KMS-11 (cell line): ENCODE data around the gene GTF3A.

Experiments used
- H2AFZ ChIP-seq: fragments of 200-600 bp; sonication (generic); 2 replicates; pipeline ENCODE4 v1.6.1; 2016; ENCODE audit warnings: antibody characterized with exemption, mixed run types, low read depth
- H3K27ac ChIP-seq: fragments of 200-600 bp; sonication (generic); 2 replicates; pipeline ENCODE4 v1.6.1; 2016; ENCODE audit warnings: mild to moderate bottlenecking, mixed run types
- H3K27me3 ChIP-seq: fragments of 200-600 bp; sonication (generic); 2 replicates; pipeline ENCODE4 v1.6.1; 2017; ENCODE audit warnings: mild to moderate bottlenecking, low read depth, mixed run types, moderate library complexity; ENCODE audit not compliant: insufficient read depth
- H3K36me3 ChIP-seq: fragments of 200-600 bp; sonication (generic); 2 replicates; pipeline ENCODE4 v1.6.1; 2017; ENCODE audit warnings: mild to moderate bottlenecking, mixed run types; ENCODE audit not compliant: insufficient read depth
- H3K4me1 ChIP-seq: fragments of 200-600 bp; sonication (generic); 2 replicates; pipeline ENCODE4 v1.6.1; 2016; ENCODE audit warnings: mild to moderate bottlenecking, low read depth, mixed run types; ENCODE audit not compliant: poor library complexity, severe bottlenecking
- H3K4me2 ChIP-seq: fragments of 200-600 bp; sonication (generic); 2 replicates; pipeline ENCODE4 v1.7.0; 2016; ENCODE audit warnings: mild to moderate bottlenecking, mixed run types
- H3K4me3 ChIP-seq: fragments of 200-600 bp; sonication (generic); IDR thresholded peaks from 2 replicates; pipeline ENCODE4 v1.6.1; 2017; ENCODE audit warnings: low read depth, low read length, mixed read lengths; ENCODE audit not compliant: insufficient read depth
- H3K79me2 ChIP-seq: fragments of 200-600 bp; sonication (generic); 2 replicates; pipeline ENCODE4 v1.6.1; 2016; ENCODE audit warnings: low read depth, mixed run types; ENCODE audit not compliant: insufficient read depth
- H3K9ac ChIP-seq: fragments of 200-600 bp; sonication (generic); 2 replicates; pipeline ENCODE4 v1.6.1; 2016; ENCODE audit warnings: mild to moderate bottlenecking, mixed run types
- H4K20me1 ChIP-seq: fragments of 200-600 bp; sonication (generic); 2 replicates; pipeline ENCODE4 v1.6.1; 2016; ENCODE audit warnings: mild to moderate bottlenecking, mixed run types; ENCODE audit not compliant: insufficient read depth
- TF ChIP-seq, protein P1 (sequence below): fragments of 200-600 bp; sonication (generic); conservative IDR thresholded peaks from 2 replicates; pipeline ENCODE4 v1.6.1; 2017; ENCODE audit warnings: low read depth, mild to moderate bottlenecking, antibody characterized with exemption, low read length, moderate library complexity, mixed read lengths

The GTF3A gene

DNA sequence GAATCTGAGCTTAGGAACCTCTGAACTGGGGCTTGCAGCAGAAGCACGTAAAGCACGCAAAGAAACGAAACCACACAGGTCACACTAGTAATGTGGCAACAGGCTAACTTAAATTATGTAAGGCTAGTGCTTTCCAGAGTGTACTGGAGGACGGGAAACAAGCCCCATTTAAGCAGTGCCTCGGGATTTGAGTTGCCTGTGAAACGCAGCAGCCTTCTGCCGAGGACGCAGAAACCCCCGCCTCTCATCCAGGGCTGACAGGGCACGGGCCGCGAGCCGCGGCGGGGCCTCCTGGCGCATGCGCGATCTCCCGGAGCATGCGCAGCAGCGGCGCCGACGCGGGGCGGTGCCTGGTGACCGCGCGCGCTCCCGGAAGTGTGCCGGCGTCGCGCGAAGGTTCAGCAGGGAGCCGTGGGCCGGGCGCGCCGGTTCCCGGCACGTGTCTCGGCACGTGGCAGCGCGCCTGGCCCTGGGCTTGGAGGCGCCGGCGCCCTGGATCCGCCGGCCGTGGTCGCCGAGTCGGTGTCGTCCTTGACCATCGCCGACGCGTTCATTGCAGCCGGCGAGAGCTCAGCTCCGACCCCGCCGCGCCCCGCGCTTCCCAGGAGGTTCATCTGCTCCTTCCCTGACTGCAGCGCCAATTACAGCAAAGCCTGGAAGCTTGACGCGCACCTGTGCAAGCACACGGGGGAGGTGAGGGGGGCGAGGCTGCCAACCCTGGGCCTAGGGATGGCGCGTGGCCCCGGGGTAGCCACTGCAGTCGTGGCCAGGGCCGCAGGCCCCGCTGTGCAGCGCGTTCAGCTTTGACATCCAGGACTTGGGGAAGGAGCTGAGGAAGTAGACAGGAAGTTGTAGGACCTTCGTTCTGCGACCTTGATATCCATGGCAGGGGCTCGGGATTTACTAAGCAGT is at the start of gene GTF3A:
GTF3A (plus strand) TSS at position 374 of the 912 bp plus-strand sequence.
- H3K27ac ChIP-seq, result peak within 1 kb of the TSS; percentile 86
- TF ChIP-seq, protein P1, sequence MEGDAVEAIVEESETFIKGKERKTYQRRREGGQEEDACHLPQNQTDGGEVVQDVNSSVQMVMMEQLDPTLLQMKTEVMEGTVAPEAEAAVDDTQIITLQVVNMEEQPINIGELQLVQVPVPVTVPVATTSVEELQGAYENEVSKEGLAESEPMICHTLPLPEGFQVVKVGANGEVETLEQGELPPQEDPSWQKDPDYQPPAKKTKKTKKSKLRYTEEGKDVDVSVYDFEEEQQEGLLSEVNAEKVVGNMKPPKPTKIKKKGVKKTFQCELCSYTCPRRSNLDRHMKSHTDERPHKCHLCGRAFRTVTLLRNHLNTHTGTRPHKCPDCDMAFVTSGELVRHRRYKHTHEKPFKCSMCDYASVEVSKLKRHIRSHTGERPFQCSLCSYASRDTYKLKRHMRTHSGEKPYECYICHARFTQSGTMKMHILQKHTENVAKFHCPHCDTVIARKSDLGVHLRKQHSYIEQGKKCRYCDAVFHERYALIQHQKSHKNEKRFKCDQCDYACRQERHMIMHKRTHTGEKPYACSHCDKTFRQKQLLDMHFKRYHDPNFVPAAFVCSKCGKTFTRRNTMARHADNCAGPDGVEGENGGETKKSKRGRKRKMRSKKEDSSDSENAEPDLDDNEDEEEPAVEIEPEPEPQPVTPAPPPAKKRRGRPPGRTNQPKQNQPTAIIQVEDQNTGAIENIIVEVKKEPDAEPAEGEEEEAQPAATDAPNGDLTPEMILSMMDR, result no peak
- H3K27me3 ChIP-seq, result no peaks in the 10 kb centered on the region
- H3K79me2 ChIP-seq, result peaks cover 35% of the 10 kb centered on the region
- no peaks in the 10 kb centered on the region for H4K20me1 ChIP-seq
- peak within 1 kb of the TSS; percentile 75 for H2AFZ ChIP-seq
- H3K36me3 ChIP-seq, result no peaks in the 10 kb centered on the region
- no peak within 1 kb of the TSS for H3K4me3 ChIP-seq
- H3K4me1 ChIP-seq, result peaks cover 8% of the 10 kb centered on the region
- H3K4me2 ChIP-seq, result peak within 1 kb of the TSS; percentile 86
- peak within 1 kb of the TSS; percentile 97 for H3K9ac ChIP-seq

DNA sequence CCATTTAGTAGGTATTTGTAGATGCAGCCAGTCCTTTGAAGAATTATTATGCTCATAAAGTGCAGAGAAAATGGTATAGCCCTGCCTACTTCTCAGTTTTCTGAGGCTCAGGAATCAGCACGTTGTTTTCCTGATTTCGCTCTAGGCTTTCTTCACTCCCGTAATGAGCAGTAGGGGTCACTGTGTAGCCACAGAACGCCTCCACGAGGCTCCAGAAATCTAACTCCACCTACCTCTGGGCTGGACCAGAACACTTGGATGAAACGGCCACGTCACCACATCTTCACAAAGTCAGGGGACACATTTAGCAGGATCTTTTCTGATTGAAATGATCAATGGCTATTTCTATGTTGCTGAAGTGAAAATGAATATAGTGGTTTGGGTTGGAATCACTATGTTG is 49.8 kb upstream of the GTF3A start:
- H3K27me3 ChIP-seq, result no peaks in the 10 kb centered on the region
- H3K4me3 ChIP-seq, result no peak overlapping the region
- no peaks in the 10 kb centered on the region for H4K20me1 ChIP-seq
- H3K36me3 ChIP-seq, result no peaks in the 10 kb centered on the region
- no peak overlapping the region for H3K27ac ChIP-seq
- TF ChIP-seq, protein P1, result peak; percentile 64
- no peak overlapping the region for H3K9ac ChIP-seq
- no peak overlapping the region for H3K4me2 ChIP-seq
- no peak overlapping the region for H2AFZ ChIP-seq
- H3K4me1 ChIP-seq, result peaks cover 9% of the 10 kb centered on the region
- H3K79me2 ChIP-seq, result no peaks in the 10 kb centered on the region

GRCh38 chr13:27375686-27376326 is 48.6 kb upstream of the GTF3A start:
- Histone ChIP-seq H4K20me1 (no peaks in the 10 kb centered on the region), H3K4me1 (peaks cover 9% of the 10 kb centered on the region), H3K9ac (no peak overlapping the region), H3K79me2 (no peaks in the 10 kb centered on the region), H3K27ac (no peak overlapping the region), H2AFZ (no peak overlapping the region), H3K36me3 (no peaks in the 10 kb centered on the region), H3K27me3 (no peaks in the 10 kb centered on the region), H3K4me2 (no peak overlapping the region), H3K4me3 (no peak overlapping the region)
- TF ChIP-seq, protein P1, result peak; percentile 74

GRCh38 chr13:27379126-27379525 is 45.3 kb upstream of the GTF3A start:
- TF ChIP-seq, protein P1, result no peak
- Histone ChIP-seq H3K79me2 (no peaks in the 10 kb centered on the region), H3K27me3 (no peaks in the 10 kb centered on the region), H3K4me1 (peaks cover 9% of the 10 kb centered on the region), H4K20me1 (no peaks in the 10 kb centered on the region), H3K4me3 (no peak overlapping the region), H3K9ac (no peak overlapping the region), H3K27ac (no peak overlapping the region), H2AFZ (no peak overlapping the region), H3K4me2 (no peak overlapping the region), H3K36me3 (no peaks in the 10 kb centered on the region)
